ENCODE results near the gene SORT1.

- TF ChIP-seq POLR2AphosphoS5 (IDR thresholded peaks at IDR 0.05; ENCODE audit: borderline replicate concordance, low read depth, low read length): no peak
- TF ChIP-seq EZH2 (IDR thresholded peaks at IDR 0.05): no peak
Measured at GRCh38 chr1:109386054-109386717, 11.5 kb downstream of the SORT1 start.
